HG02970 (cell line): ENCODE data around the gene TSHZ2.

Source experiments
- ATAC-seq: cut with Tn5 transposase; IDR thresholded peaks from one replicate; pipeline ENCODE4 v1.9.1; 2021; ENCODE audit warnings: mild to moderate bottlenecking, moderate library complexity, moderate number of reproducible peaks; ENCODE audit not compliant: unreplicated experiment, low FRiP score

Gene TSHZ2

GRCh38 chr20:53104884-53105283 lies 132.7 kb downstream of the TSHZ2 start:
- no peak for ATAC-seq

DNA sequence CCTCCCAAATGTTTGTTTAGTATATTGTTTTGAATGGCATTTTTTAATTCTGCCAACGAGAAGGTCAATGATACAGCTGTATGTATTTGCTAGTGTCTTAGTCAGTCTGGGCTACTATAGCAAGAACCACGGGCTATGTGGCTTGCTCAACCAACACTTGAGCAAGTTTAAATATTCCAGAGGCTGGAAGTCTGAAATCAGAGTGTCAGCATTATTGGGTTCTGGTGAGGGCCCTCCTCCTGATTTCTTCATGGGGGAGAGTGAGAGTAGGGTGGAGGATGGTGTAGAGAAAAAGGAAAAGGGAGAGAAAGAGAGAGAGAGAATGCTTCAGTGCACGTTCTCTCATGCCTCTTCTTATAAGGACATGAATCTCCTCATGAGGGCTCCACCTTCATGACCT lies 144.6 kb downstream of the TSHZ2 start:
- ATAC-seq: no peak

- no peak for ATAC-seq
Observed at GRCh38 chr20:53122853-53123252, 150.7 kb downstream of the TSHZ2 start.

DNA sequence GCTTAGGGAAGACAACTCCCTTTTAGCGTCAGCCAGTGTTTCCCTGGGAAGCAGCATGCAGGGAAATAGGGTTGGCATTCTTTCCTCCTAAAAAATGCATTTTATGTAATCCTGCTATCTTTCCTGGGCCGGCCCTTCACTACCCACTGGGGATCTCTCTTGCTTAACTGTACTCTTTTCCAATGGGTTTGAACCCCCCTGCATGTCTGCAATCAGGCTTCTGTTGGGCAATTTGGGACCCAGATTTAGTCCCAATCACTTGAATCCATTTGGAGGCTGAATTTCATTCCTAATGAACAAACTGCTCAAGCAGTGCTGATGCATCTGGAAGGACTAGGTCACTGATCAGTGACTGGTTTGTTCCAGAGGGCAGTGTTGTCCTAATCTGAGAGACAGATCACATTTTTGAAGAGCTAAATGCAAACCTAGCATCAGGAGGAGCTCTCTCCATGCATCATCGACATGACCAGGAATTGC lies 152.0 kb downstream of the TSHZ2 start:
- no peak for ATAC-seq

- no peak for ATAC-seq
Observed at GRCh38 chr20:53124803-53125202, 152.6 kb downstream of the TSHZ2 start.

GRCh38 chr20:53126185-53126584 lies 154.0 kb downstream of the TSHZ2 start:
- no peak for ATAC-seq

DNA sequence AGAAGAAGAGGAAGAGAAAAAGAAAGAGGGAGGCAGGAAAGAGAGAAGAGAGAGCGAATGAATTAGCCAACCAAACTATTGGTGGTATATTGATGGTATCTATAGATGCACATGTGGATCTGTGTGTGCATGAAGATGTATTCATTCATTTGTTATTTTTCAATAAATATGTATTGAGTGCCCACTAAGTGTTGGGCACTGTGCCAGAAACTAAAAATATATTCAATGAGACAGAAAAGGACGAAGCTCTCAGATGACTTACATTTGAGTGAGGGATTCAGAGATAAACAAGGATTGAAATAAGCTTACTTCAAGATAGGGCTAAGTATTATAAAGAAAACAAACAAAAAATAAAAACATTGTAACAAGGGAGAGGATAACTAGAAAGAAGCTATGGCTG lies 154.9 kb downstream of the TSHZ2 start:
- ATAC-seq: no peak

- no peak for ATAC-seq
Observed at GRCh38 chr20:53128004-53128403, 155.8 kb downstream of the TSHZ2 start.

GRCh38 chr20:53129563-53129962 lies 157.4 kb downstream of the TSHZ2 start:
- no peak for ATAC-seq

DNA sequence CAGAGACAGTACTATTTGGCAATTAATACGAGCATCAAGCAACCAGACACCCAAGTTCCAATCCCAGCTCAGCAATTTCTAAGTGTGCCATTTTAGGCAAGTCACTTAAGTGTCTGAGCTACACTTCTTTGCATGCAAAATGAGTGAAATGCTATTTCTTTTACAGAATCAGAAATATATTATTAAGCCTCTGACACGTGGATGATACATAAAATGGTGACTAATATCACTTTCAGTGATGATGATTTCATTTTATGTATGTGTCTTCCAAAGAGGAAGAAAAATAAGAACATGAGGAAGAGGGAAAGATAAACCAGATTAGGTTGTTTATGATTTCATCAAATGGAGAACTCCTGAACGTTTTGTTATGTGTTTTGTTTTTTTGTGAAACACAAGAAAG lies 158.6 kb downstream of the TSHZ2 start:
- ATAC-seq: no peak

DNA sequence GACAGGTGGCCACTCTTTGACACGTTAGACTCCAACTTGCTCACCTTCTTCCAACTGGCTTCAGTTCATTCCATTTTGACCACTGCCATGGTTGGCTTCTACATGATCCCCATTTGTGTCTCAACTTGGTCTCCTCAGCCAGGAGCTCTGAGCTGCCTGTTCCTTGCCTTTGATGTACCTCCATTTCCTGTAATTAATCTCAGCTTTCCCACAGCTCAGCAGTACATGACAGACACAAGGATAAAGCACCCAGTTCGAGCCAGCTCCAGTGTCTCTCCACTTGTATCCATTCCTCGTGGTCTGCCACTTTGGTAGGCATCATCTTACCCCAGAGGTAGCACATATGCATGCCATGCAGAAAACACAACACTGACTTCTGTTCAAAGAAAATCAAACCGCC lies 161.0 kb downstream of the TSHZ2 start:
- ATAC-seq: no peak

DNA sequence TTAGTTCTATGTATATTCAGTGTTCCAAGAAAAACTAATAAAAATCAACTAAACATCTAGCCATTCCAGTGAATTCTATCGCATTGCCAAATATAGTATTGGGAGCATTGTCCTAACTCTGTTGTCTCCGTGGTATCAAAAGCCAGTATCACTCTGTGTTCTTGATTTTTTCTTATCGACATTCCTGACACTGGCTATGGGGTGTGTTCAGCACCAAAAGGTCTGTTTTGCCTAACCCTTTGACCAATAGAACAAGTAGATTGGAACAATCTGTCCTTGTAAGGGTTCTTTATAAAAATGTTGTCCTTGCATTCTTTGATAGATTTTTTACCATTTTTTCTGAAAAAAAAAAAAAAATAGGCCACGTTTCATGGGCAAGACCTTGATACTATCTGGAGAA lies 161.5 kb downstream of the TSHZ2 start:
- no peak for ATAC-seq

- no peak for ATAC-seq
Observed at GRCh38 chr20:53136473-53136872, 164.3 kb downstream of the TSHZ2 start.

GRCh38 chr20:53138454-53139262 lies 166.5 kb downstream of the TSHZ2 start:
- ATAC-seq: no peak

DNA sequence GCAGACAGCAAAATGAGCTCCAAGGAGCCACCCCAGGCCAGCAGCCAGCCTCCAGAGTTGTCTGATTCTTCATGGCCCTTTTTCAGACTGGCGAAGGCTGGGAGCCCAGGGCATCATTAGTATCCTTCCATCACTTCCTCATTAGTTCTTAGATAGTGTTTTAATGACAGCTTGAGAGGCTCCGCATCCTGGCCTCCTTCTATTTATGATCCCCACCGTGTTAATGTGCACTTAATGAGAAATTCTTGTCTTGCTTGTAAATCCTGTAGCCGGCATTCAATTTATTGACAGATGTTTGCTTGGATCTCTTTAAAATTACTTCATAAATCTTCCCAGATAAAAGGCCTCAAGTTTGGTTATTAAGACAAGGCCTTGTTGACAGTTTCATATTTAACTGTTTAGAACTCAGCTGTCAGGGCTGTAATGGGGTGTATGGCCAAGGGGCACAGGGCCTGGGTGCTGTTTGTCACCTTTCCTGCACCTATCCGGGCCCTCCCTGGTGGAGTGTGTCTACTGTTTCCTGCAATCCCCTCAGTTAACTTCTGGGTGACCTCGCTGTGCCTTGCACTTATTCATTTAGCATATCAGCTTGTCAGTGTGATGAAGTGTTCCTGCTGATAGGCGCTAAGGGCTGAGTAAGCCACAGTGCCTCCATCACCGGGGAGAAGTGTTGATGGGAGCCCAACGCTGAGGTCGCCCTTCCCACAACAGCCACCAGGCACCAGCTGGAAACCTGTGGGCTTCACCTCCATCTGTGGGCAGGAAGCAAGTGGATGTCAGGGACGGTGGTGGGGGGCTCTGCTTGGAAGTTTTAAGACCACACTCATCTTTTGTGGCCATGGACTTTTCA lies 169.3 kb downstream of the TSHZ2 start:
- no peak for ATAC-seq

DNA sequence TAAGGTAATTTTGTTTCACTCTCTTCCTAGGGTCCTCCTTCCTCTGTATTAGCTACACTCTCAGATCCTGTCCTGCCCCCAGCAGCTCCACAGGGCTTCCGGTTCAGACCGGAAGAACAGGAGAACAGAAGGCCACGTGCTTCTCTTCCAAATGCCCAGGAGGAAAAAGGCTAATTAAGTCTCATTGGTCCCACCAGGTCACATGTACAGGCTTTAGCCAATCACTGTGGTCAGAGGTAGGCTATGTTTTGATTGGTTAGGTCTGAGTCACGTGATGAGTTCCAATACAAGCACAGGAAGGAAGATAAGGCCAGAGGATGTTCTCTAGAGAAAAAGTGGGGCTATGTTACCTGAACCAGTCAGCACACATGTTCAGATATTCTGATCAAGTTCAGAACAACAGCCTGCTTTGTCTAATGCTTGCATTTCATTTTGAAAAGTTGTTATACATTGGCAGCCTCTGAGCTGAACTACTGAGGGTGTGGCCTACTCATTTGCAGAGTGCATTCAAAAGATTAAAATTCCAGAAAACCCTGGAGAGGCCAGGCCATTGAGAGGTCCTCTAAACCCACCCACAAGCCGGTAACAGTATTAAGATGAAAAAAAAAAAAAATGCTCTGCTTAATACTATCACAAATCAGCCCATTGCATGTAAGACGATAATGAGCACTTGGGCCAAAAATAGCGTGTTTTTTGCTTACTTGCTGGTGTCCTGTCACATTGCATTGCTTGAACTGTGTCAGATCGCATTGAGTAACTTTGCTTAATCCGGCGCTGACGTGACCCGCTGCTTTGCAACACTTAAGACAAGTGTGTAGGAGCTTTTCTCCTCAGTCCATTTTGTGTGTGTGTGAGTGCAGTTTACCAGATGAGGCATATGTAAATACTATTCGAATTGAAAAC lies 170.3 kb downstream of the TSHZ2 start:
- ATAC-seq: no peak

- no peak for ATAC-seq
Observed at GRCh38 chr20:53146201-53146891, 174.2 kb downstream of the TSHZ2 start.

DNA sequence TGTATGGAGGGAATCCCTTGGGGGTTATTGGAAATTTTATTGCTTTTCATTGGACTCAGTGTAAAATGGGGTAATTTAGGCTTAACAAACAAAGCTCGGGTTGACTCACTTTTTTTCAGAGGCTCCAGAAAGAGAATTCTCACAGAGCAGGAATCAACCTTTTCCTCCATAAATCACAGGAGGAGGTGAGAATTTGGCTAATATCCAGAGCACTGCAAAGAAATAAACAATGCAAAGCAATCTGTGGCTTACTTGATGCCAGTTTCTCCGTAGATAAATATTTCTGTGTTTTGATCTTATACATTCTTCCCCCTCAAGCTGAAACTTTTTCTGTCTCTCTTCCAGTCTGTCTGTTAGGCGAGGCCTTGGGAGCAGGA lies 176.6 kb downstream of the TSHZ2 start:
- no peak for ATAC-seq

- no peak for ATAC-seq
Observed at GRCh38 chr20:53149148-53149889, 177.2 kb downstream of the TSHZ2 start.

GRCh38 chr20:53149890-53150205 lies 177.7 kb downstream of the TSHZ2 start:
- ATAC-seq: no peak
